CD4-positive, CD25-positive, alpha-beta regulatory T cell (primary cell): ENCODE results near the gene RPS18. TPM values are rescaled to one million over a fixed set of nuclear protein-coding genes. Genes with fewer than 3 reads are reported as not detected.

ENCODE experiments used
- polyA plus RNA-seq, 4 donors: library from polyadenylated mRNA; unstranded; fragments of 300-500 nt; fragmentation: Illumina TruSeq; gene quantifications; one replicate each; pipeline ENCODE4 v1.2.3, GENCODE V29; 2021
- total RNA-seq: library from RNA; stranded (reverse); gene quantifications from one replicate; pipeline ENCODE4 v1.2.3, GENCODE V29; 2022

RPS18 gene
- total and polyA plus RNA-seq, 5 donors from 2014 or later, result 2,198 to 10,525 (median 7,077) TPM

Other genes starting within 250 kb of the RPS18 start
- gene HLA-DPA1, start 198.4 kb upstream of the RPS18 start, total RNA-seq, result 102 TPM
- 100 to 1,000 TPM in 3 of 4 donors, 10 to 100 TPM in 1; 97.9 to 292 (median 209) TPM for gene HLA-DPA1, start 198.4 kb upstream of the RPS18 start, polyA plus RNA-seq
- 153 TPM for gene HLA-DPB1, start 196.1 kb upstream of the RPS18 start, total RNA-seq
- 100 to 1,000 TPM; 144 to 335 (median 244) TPM for gene HLA-DPB1, start 196.1 kb upstream of the RPS18 start, polyA plus RNA-seq
- 0.89 TPM for gene COL11A2, start 79.6 kb upstream of the RPS18 start, total RNA-seq
- under 1 TPM in 2 of 4 donors, not detected in 2; 0.34 to 0.43 TPM for gene COL11A2, start 79.6 kb upstream of the RPS18 start, polyA plus RNA-seq
- gene RXRB, start 71.4 kb upstream of the RPS18 start, total RNA-seq, result 62.6 TPM
- gene RXRB, start 71.4 kb upstream of the RPS18 start, polyA plus RNA-seq, result 1 to 10 TPM; 7.1 to 8.9 (median 7.2) TPM
- 24.1 TPM for gene SLC39A7, start 71.2 kb upstream of the RPS18 start, total RNA-seq
- 10 to 100 TPM; 11.4 to 27.3 (median 20.4) TPM for gene SLC39A7, start 71.2 kb upstream of the RPS18 start, polyA plus RNA-seq
- 8.8 TPM for gene HSD17B8, start 67.4 kb upstream of the RPS18 start, total RNA-seq
- 10 to 100 TPM; 33.3 to 53.9 (median 41.9) TPM for gene HSD17B8, start 67.4 kb upstream of the RPS18 start, polyA plus RNA-seq
- gene RING1, start 63.6 kb upstream of the RPS18 start, total RNA-seq, result 34.2 TPM
- gene RING1, start 63.6 kb upstream of the RPS18 start, polyA plus RNA-seq, result 1 to 10 TPM; 4.9 to 6.3 (median 5.5) TPM
- gene VPS52, start 199 bp upstream of the RPS18 start, total RNA-seq, result 70.6 TPM
- 10 to 100 TPM; 12.4 to 17.4 (median 15.0) TPM for gene VPS52, start 199 bp upstream of the RPS18 start, polyA plus RNA-seq
- gene B3GALT4, start 5.0 kb downstream of the RPS18 start, total RNA-seq, result 17.5 TPM
- 10 to 100 TPM; 27.5 to 35.9 (median 31.2) TPM for gene B3GALT4, start 5.0 kb downstream of the RPS18 start, polyA plus RNA-seq
- 31.5 TPM for gene WDR46, start 17.2 kb downstream of the RPS18 start, total RNA-seq
- 10 to 100 TPM; 50.6 to 54.0 (median 52.0) TPM for gene WDR46, start 17.2 kb downstream of the RPS18 start, polyA plus RNA-seq
- gene PFDN6, start 17.5 kb downstream of the RPS18 start, total RNA-seq, result 20.0 TPM
- 10 to 100 TPM; 33.7 to 47.0 (median 38.4) TPM for gene PFDN6, start 17.5 kb downstream of the RPS18 start, polyA plus RNA-seq
- gene RGL2, start 26.9 kb downstream of the RPS18 start, total RNA-seq, result 59.2 TPM
- gene RGL2, start 26.9 kb downstream of the RPS18 start, polyA plus RNA-seq, result 1 to 10 TPM; 7.2 to 9.4 (median 8.1) TPM
- 281 TPM for gene TAPBP, start 42.0 kb downstream of the RPS18 start, total RNA-seq
- gene TAPBP, start 42.0 kb downstream of the RPS18 start, polyA plus RNA-seq, result 100 to 1,000 TPM; 251 to 314 (median 262) TPM
- 19.4 TPM for gene ZBTB22, start 45.7 kb downstream of the RPS18 start, total RNA-seq
- gene ZBTB22, start 45.7 kb downstream of the RPS18 start, polyA plus RNA-seq, result 10 to 100 TPM in 2 of 4 donors, 1 to 10 TPM in 2; 8.3 to 13.5 (median 11.5) TPM
- 45.1 TPM for gene DAXX, start 50.9 kb downstream of the RPS18 start, total RNA-seq
- 100 to 1,000 TPM in 2 of 4 donors, 10 to 100 TPM in 2; 88.0 to 104 (median 97.5) TPM for gene DAXX, start 50.9 kb downstream of the RPS18 start, polyA plus RNA-seq
- 8.7 TPM for gene KIFC1, start 119.7 kb downstream of the RPS18 start, total RNA-seq
- 1 to 10 TPM in 3 of 4 donors, under 1 TPM in 1; 0.41 to 3.9 (median 1.3) TPM for gene KIFC1, start 119.7 kb downstream of the RPS18 start, polyA plus RNA-seq
- 403 TPM for gene PHF1, start 138.9 kb downstream of the RPS18 start, total RNA-seq
- 10 to 100 TPM; 41.5 to 72.2 (median 64.1) TPM for gene PHF1, start 138.9 kb downstream of the RPS18 start, polyA plus RNA-seq
- 202 TPM for gene CUTA, start 146.0 kb downstream of the RPS18 start, total RNA-seq
- 100 to 1,000 TPM; 435 to 529 (median 489) TPM for gene CUTA, start 146.0 kb downstream of the RPS18 start, polyA plus RNA-seq
- 81.4 TPM for gene SYNGAP1, start 148.0 kb downstream of the RPS18 start, total RNA-seq
- gene SYNGAP1, start 148.0 kb downstream of the RPS18 start, polyA plus RNA-seq, result under 1 TPM; 0.48 to 0.82 (median 0.63) TPM
- 8.6 TPM for gene ZBTB9, start 182.5 kb downstream of the RPS18 start, total RNA-seq
- gene ZBTB9, start 182.5 kb downstream of the RPS18 start, polyA plus RNA-seq, result 10 to 100 TPM in 1 of 4 donors, 1 to 10 TPM in 3; 4.5 to 11.7 (median 6.8) TPM